Psoas muscle (tissue), 8 donors: Measurements from ENCODE around the gene KCNK1. TPM values are rescaled to one million over a fixed set of nuclear protein-coding genes. Genes with fewer than 3 reads are reported as not detected.

Source experiments
- ATAC-seq, 4 donors: fragments of 200-7000 bp; cut with Tn5 transposase; one replicate each; pipeline ENCODE4 v1.9.1; 2020; ENCODE audit warnings: moderate library complexity in 3 of 4, mild to moderate bottlenecking in 2 of 4
- DNase-seq, 2 donors: peaks; one replicate each; pipeline ENCODE4 v3.0.0-alpha.2; 2020
- H3K27ac ChIP-seq: fragments of 200-600 bp; one replicate; pipeline ENCODE4 v1.8.0; 2022
- H3K27me3 ChIP-seq, 3 donors: fragments of 200-600 bp in 1 of 3; one replicate each; pipeline versions ENCODE4 v1.6.1 to v1.8.0; 2013 to 2022; ENCODE audit warnings: low read length in 2 of 3, mild to moderate bottlenecking in 2 of 3, moderate library complexity in 1 of 3; ENCODE audit not compliant: insufficient read depth in 3 of 3
- H3K36me3 ChIP-seq, 2 donors: fragments of 200-600 bp in 1 of 2; one replicate each; pipeline versions ENCODE4 v1.6.1 to v1.8.0; 2013 to 2022; ENCODE audit warnings: low read depth in 1 of 2, mild to moderate bottlenecking in 1 of 2, moderate library complexity in 1 of 2; ENCODE audit not compliant: insufficient read depth in 1 of 2
- H3K4me1 ChIP-seq: fragments of 200-600 bp; one replicate; pipeline ENCODE4 v1.8.0; 2022
- H3K4me3 ChIP-seq: fragments of 200-600 bp; one replicate; pipeline ENCODE4 v1.8.0; 2022; ENCODE audit warnings: mild to moderate bottlenecking
- H3K9me3 ChIP-seq: fragments of 200-600 bp; one replicate; pipeline ENCODE4 v1.8.0; 2022
- CTCF ChIP-seq: fragments of 200-600 bp; IDR thresholded peaks from one replicate; pipeline ENCODE4 v1.8.0; 2022; ENCODE audit warnings: antibody characterized with exemption
- WGBS, 3 donors: extraction: QIAGEN DNeasy Blood & Tissue Kit; methylation state at CpG; one replicate each; pipeline versions ENCODE4 v1.1.6 to v1.1.7; 2013; 5-methylcytosine and 5-hydroxymethylcytosine counted together
- intact Hi-C, 2 donors: fragments of 100-400 bp; cut with DNase I; formaldehyde crosslinking; loops; one replicate each; pipeline versions ENCODE4 v1.11.0 to v1.14.2; 2022
- polyA plus RNA-seq, 3 donors: library from polyadenylated mRNA; stranded (reverse); fragments of 200-250 nt; gene quantifications; one replicate each; pipeline ENCODE4 v1.2.3, GENCODE V29; 2013
- total RNA-seq, 4 donors: library from RNA; stranded (reverse); fragmentation: NEBNext Ultra II Directional in 2 of 4; extraction: Animal tissue kit (Norgen Biotek cat#: 25700) in 2 of 4; gene quantifications; one replicate each; pipeline versions ENCODE4 v1.2.1 to v1.2.4, GENCODE V29; 2021 to 2023
- donor health status: healthy with polysubstance abuse.
- donor health status: DM: no; HTN: no; CAD: no; lungs with moderate emphysema.
- donor health status: Bipolar disorder and iron deficiency.
- donor health status: healthy.
- donor health status: DM: yes; HTN: yes; CAD: no.
- donor health status: DM: no; HTN: no; CAD: no.
- donor health status: DM: no; HTN: no; CAD: no.
- donor health status: DM: yes; HTN: yes; CAD: no.

KCNK1 gene
- total and polyA plus RNA-seq, 7 donors = 0.14 to 0.38 (median 0.19) TPM; not detected in 1

DNA sequence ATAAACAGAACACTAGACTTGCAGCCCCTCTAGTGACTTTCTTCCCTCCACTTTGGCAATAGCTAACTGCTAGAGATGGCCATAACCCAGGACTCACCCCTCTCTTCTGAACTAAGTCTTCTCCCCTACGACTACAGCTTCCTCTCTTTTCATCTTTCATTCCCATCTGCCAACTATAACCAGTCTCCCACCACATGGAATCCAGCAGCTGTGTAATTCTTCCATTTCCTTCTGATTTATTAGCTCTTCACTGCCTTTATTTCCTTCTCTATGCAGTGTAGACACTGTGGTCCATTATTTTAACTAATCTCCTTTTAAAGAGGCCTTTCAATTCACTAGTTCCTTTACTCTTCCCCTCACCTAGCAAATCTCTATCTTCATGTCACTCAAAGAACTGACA, 13.4 kb upstream of the KCNK1 start:
- no peak overlapping the region for H3K27ac ChIP-seq
- intact Hi-C loops = no loop called here
- no peak for DNase-seq
- H3K4me3 ChIP-seq = no peak overlapping the region
- WGBS, 3 donors = 8 to 40% (median 12%) methylated on average over 1 of the region's 1 CpG
- no peaks in the 10 kb centered on the region for H3K27me3 ChIP-seq
- TF ChIP-seq CTCF = no peak
- H3K36me3 ChIP-seq = no peaks in the 10 kb centered on the region
- no peak for ATAC-seq
- no peaks in the 10 kb centered on the region for H3K9me3 ChIP-seq
- no peaks in the 10 kb centered on the region for H3K4me1 ChIP-seq

DNA sequence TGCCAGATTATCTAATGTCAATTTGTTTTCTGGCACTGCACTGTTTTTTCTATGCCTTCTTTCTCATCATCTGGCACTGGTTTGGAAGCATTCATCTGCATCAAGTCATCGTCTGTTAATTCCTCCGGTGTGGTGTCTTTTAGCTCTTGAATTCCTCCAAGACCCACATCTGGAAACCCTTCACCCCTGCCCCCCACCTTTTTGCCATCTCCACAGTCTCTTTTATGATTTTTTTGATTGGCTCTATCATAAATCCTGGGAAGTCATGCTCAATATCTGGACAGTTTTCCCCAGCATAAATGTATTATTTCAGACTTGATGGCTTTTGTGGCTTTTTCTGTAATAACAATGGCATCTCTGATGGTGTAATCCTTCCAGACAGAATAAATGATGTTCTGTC, 10.4 kb upstream of the KCNK1 start:
- no peaks in the 10 kb centered on the region for H3K4me1 ChIP-seq
- no peak overlapping the region for H3K27ac ChIP-seq
- no peak for ATAC-seq
- no peaks in the 10 kb centered on the region for H3K9me3 ChIP-seq
- WGBS, 3 donors = 52 to 67% (median 63%) methylated on average over 2 of the region's 2 CpGs
- DNase-seq = no peak
- no peaks in the 10 kb centered on the region for H3K27me3 ChIP-seq
- intact Hi-C loops = no loop called here
- no peak for TF ChIP-seq CTCF
- no peaks in the 10 kb centered on the region for H3K36me3 ChIP-seq
- H3K4me3 ChIP-seq = no peak overlapping the region

- intact Hi-C loops = no loop called here
- Histone ChIP-seq H3K36me3 (no peaks in the 10 kb centered on the region), H3K4me3 (no peak overlapping the region), H3K9me3 (no peaks in the 10 kb centered on the region), H3K27me3 (no peaks in the 10 kb centered on the region), H3K4me1 (no peaks in the 10 kb centered on the region), H3K27ac (no peak overlapping the region)
- no peak for ATAC-seq
- no peak for TF ChIP-seq CTCF
- DNase-seq = no peak
- 42 to 67% (median 61%) methylated on average over 2 of the region's 2 CpGs for WGBS, 3 donors
Observed at GRCh38 chr1:233605205-233605604, 8.7 kb upstream of the KCNK1 start.

- no peaks in the 10 kb centered on the region for H3K4me1 ChIP-seq
- H3K36me3 ChIP-seq = no peaks in the 10 kb centered on the region
- peaks cover 0 to 3% (median 0%) of the 10 kb centered on the region in 3 donors for H3K27me3 ChIP-seq
- H3K27ac ChIP-seq = no peak overlapping the region
- DNase-seq = no peak
- intact Hi-C loops = no loop called here
- WGBS, 3 donors = 86 to 90% (median 87%) methylated on average over 5 of the region's 5 CpGs
- no peak overlapping the region for H3K4me3 ChIP-seq
- no peak for TF ChIP-seq CTCF
- no peaks in the 10 kb centered on the region for H3K9me3 ChIP-seq
- ATAC-seq = no peak
Observed at GRCh38 chr1:233606813-233607212, 7.1 kb upstream of the KCNK1 start.
